K562 (cell line): ENCODE data around the gene TJAP1. TPM values are rescaled to one million over a fixed set of nuclear protein-coding genes. Genes with fewer than 3 reads are reported as not detected.
A peak's percentile ranks its signal among the peaks of the same experiment; 100 is the strongest.

Experiments used
- CEBPZ ChIP-seq: fragments of 150-350 bp; IDR thresholded peaks from 2 replicates; pipeline ENCODE4 v1.6.1; 2014; ENCODE audit warnings: low read depth, mild to moderate bottlenecking, low read length, borderline replicate concordance
- FOXK2 ChIP-seq, 2 experiments: fragments of 450-650 bp; IDR thresholded peaks in 1 of 2; conservative IDR thresholded peaks in 1 of 2; 2 replicates each; pipeline ENCODE4 v1.6.1; 2016; ENCODE audit warnings: low read depth in 2 of 2, mild to moderate bottlenecking in 1 of 2
- HNRNPH1 ChIP-seq: fragments of 200-400 bp; formaldehyde crosslinking; optimal IDR thresholded peaks from 2 replicates; pipeline ENCODE3; 2017; ENCODE audit warnings: low read depth, mild to moderate bottlenecking, low read length, moderate library complexity
- PHF20 ChIP-seq: fragments of 450-650 bp; IDR thresholded peaks from 2 replicates; pipeline ENCODE4 v1.6.1; 2018; ENCODE audit not compliant: partially characterized antibody
- PURB ChIP-seq: sonication (generic); formaldehyde crosslinking; IDR thresholded peaks from 2 replicates; pipeline ENCODE4 v1.9.0; 2021; ENCODE audit warnings: low read depth, mild to moderate bottlenecking, missing genetic modification reagents
- RBM39 ChIP-seq: fragments of 200-400 bp; formaldehyde crosslinking; optimal IDR thresholded peaks from 2 replicates; pipeline ENCODE3; 2018; ENCODE audit warnings: low read depth, low read length
- RFX1 ChIP-seq: fragments of 450-650 bp; IDR thresholded peaks from 2 replicates; pipeline ENCODE4 v1.6.1; 2016; ENCODE audit warnings: mild to moderate bottlenecking, moderate library complexity
- XRCC3 ChIP-seq: fragments of 450-650 bp; IDR thresholded peaks from 2 replicates; pipeline ENCODE4 v1.6.1; 2017; ENCODE audit warnings: mild to moderate bottlenecking, moderate library complexity
- ZKSCAN1 ChIP-seq: fragments of 150-350 bp; IDR thresholded peaks from 2 replicates; pipeline ENCODE4 v1.6.1; 2016; ENCODE audit warnings: low read depth, low read length
- ZNF134 ChIP-seq: fragments of 250-450 bp; sonication (Bioruptor Pico); conservative IDR thresholded peaks from 2 replicates; pipeline ENCODE4 v1.4.0; 2020
- ZNF318 ChIP-seq, 2 experiments: fragments of 450-650 bp; IDR thresholded peaks; 2 replicates each; pipeline ENCODE4 v1.6.1; 2016; ENCODE audit warnings: mild to moderate bottlenecking in 2 of 2, borderline replicate concordance in 1 of 2, low read depth in 1 of 2, moderate library complexity in 1 of 2
- polyA plus RNA-seq, 8 experiments: library from polyadenylated mRNA; depleted of rRNA in 4 of 8; stranded (reverse) in 5 of 8; unstranded in 3 of 8; fragments of >200 nt; fragmentation: Nextera tagmentation in 2 of 8; fragmentation: Illumina TruSeq in 1 of 8; extraction: Ambion mirVana in 2 of 8; extraction: Trizol in 1 of 8; gene quantifications; 2 replicates each; pipeline versions ENCODE4 v1.2.1 to v1.2.3, GENCODE V29; 2011 to 2014; ENCODE audit warnings: inconsistent platforms in 1 of 8, missing spikeins in 1 of 8
- total RNA-seq, 7 experiments: library from RNA; depleted of rRNA in 6 of 7; stranded (reverse); fragments of >200 nt in 6 of 7; fragmentation: Illumina TruSeq in 2 of 7; extraction: Trizol in 2 of 7; gene quantifications; 2 replicates each; pipeline versions ENCODE4 v1.2.1 to v1.2.3, GENCODE V29; 2011 to 2021; ENCODE audit warnings: low replicate concordance in 1 of 7

The TJAP1 gene
- total and polyA plus RNA-seq, 9 of the 15 experiments (the other 6 are each of a cell fraction or from before 2014, with no cell fraction given) = 0.06 to 35.8 (median 16.2) TPM

GRCh38 chr6:43516697-43517504 is 39.5 kb downstream of the TJAP1 start, which contains the start of the genes POLR1C and YIPF3 (continued):
- TF ChIP-seq ZNF318 (IDR thresholded peaks at IDR 0.05; ENCODE audit: borderline replicate concordance in 1 of 2, low read depth in 1 of 2) (no peak), XRCC3 (no peak), ZKSCAN1 (0 out of 2 replicates have a peak, but pooled peaks have one; percentile 5), CEBPZ (no peak), ZNF134 (CRISPR knock-in tag) (no peak), FOXK2 (conservative IDR thresholded peaks at IDR 0.05 in 1 of 2, IDR thresholded peaks at IDR 0.05 in 1 of 2; ENCODE audit: low read depth in 2 of 2) (peak; percentile 85 to 91), PURB (CRISPR knock-in tag) (no peak), RBM39 (peak; percentile 71), RFX1 (peak; percentile 99), PHF20 (peak; percentile 94), HNRNPH1 (no peak)
